ENCODE data around the gene CORO2A. TPM values are rescaled to one million over a fixed set of nuclear protein-coding genes. Genes with fewer than 3 reads are reported as not detected.

Gene CORO2A
- total RNA-seq, 1 donor from 2014 or later, result 5.1 TPM

DNA sequence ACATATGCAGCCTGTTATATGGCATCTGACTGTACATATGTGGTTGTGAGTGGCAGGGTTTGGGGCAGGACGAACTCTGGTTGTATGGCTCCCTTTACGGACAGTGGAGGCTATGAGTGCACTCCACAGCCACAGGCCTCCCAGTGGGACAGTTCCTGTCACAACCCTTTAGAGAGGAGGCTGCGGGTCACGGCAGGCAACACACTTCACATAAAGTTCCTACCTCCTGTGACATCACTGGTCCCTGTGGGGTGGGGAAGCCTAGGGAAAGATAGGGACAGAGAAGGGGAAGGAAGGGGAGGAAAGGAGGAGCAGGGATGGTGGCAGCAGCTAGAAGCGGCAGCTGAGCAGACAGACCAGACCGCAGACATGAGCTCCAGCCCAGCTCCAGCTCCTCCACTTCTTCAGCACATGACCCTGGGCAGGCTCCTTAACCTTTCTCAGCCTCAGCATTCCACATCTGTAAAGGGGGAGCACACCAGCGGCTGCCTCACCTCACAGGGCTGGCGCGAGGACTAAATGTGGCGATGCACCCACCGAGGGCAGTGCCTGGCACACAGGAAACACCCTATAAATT lies 27.4 kb upstream of the CORO2A start:
- DNase-seq, result no peak

DNA sequence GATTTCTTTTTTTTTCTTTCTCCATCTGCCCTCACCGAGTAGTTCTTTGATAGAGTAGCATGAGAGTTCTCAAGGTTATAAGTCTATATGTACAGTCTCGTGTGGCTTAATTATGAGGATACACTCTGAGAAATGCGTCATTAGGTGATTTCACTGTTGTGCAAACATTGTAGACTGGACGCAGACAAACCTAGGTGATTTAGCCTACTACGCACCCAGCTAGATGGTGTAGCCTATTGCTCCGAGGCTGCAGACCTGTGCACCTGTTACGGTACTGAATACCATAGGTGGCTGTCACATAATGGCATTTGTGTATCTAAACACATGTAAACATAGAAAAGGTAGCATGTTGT lies 26.9 kb upstream of the CORO2A start:
- DNase-seq, result no peak

DNA sequence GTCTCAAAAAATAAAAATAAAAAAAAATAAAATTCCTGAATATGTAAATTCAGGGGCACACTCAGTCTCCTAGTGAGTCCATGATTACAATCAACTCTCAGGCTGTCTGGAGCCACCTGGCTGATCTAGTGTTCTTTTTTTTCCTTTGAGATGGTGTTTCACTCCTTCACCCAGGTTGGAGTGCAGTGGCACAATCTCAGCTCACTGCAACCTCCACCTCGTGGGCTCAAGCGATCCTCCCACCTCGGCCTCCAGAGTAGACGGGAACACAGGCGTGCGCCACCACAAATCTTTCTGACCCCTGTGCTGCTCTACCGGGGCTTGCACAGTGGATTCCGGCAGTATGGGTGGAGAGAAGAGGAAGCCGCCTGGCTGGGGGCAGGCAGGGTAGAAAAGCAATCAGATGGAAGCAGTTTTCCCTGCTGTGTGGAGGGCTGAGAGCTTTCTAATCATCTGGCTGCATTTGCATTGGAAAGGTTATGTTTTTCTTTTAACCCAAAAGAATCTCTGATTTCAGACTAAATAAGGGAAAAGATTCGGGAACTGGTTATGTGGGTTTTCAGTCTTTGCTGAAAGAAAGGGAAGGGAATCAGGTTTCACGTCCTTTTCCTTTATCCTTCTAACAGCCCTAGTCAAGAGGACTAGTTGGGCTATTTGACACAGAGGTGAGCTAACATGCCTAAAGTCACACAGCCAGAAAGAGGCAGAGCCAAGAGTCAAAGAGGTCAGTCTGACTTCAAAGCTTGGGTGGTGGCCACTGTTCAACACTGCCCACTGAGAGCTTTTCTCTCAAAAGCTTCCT lies 26.3 kb upstream of the CORO2A start:
- no peak for DNase-seq

DNA sequence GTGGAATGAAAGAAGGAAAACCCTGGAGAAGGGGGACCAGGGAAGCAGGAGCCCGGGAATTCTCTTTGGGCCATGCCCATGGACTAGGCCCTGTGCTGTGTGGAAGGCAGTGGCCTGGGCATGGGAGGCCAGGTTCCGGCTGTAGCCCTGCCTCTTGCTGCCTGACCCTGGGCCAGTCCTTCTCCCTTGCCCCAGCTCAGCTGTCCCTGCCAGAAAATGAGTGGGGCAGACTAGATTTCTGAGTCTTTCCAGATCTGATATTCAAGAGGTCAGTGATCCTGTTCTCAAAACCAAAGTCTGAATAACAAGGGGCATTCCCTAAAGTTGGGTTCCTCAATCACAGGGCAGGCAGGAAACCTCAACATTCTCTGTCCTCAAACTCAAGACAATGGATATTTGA lies 24.8 kb upstream of the CORO2A start:
- DNase-seq, result no peak

DNA sequence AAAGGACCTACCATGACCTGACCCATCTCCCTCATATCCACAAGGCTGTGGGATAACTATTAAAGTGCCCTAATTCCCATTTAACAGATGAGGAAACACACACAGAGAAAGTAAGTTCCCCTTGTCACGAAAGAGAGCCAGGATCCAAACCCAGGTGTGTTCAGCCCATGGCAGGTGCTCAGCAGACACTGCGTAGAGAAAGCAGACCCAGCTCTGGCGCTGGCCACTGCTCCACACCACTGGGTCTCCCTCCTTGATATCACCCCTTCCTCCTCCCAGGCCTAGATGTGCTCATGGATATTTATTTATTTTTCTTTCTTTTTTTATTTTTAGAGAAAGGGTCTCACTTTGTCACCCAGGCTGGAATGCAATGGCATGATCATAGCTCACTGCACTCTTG lies 24.0 kb upstream of the CORO2A start:
- no peak for DNase-seq

DNA sequence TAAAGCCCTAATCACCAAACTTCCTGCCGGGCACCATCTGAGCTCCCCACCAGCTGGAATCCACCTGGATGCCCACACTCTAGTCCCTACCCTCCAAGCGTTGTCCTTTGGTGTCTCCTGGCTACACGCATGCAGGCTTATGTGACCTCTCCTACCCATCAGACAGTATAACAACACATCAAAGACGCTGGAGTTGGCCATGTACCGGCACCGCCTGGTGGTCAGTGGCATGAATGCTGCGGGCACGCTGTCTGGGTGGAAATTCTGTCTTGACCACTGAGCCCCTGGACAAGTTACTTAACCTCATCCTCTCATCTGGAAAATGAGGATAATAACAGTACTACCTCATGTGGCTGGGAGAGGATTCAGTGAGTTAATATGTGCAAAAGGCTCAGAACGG lies 23.4 kb upstream of the CORO2A start:
- no peak for DNase-seq

DNA sequence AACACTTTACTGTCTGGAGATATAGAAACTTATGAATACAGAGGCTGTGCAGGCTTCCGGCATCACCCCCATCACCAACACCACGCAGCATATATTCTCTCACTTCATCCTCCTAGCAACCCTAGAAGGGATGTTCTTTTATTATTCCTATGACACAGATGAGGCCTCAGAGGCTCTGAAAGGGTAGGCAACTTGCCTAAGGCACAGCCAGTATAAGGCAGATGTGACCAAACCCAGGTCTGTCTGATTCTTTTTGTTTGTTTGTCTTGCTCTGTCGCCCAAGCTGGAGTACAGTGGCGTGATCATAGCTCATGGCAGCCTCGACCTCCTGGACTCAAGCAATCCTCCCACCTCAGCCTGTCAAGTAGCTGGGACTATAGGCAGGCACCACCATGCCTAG lies 22.8 kb upstream of the CORO2A start:
- DNase-seq, result no peak

DNA sequence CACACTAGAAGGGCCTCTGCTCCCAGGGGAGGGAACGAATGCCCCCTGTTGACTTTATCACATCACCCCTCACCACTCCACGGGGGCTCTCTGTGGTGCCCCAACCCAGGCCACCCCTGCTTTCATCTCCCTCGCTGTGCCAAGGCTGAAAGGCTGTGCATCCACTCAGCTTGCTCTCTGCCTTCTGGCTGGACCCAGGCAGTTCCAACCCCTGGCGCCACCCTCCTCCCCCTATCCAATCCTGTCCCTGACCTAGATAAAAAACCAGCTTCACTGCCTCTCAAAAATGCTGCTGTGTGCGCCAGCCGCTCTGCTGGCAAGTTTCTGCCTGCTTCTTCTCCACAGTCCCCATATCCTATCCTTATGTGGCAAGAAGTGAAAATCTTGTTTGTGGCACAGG lies 22.4 kb upstream of the CORO2A start:
- DNase-seq, result peak; percentile 36

DNA sequence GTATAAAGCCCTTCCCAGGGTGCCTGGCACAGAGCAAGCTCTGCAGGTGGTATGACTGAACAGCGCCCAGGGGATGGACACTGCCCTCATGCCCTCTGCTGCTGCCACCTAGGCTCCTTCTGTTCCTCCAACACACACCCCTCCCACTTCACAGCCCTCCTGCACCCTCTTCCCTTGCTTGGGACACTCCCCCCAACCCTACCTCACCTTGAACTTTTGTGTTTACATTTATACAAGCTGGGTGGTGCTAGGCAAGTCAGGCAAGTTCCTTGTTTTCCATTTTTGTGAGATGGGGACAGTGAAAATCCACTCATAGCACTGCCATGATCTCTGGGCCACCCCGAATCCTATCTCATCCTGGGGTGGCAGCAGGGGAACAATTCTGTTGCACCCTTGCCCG lies 18.8 kb upstream of the CORO2A start:
- no peak for DNase-seq

DNA sequence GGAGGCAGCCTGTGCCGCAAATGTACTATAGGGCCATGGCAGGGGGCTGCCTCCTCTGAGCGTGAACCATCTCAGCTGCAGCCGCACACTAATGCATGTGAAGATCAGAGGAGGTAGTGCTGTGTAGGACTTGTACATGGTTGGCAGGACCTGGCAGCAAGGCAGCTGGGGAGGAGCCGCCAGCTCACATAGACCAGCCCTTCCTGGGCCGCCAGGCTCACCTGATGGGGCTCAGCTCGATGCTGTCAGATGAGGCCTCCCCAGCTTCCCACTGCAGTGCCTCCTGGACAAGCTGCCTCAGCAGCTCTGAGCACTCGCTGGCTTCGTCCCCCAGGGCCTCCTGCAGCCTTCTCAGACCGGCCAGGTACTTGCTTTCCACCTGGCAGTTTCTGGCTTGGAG lies 18.0 kb upstream of the CORO2A start:
- no peak for DNase-seq

DNA sequence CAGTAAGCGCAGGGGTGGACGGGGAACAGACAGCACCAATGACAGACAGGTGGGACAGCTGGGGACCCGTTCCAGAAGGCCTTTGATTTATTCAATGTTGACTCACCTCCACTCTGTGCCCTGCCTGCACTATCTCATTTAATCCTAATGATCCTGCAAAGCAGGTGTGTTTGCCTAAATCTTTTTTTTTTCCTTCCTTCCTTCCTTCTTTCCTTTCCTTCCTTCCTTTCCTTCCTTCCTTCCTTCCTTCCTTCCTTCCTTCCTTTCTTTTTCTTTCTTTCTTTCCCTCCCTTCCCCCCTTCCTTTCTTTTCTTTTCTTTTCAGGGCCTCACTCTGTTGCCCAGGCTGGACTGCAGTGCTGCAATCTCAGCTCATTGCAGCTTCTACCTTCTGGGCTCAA lies 17.1 kb upstream of the CORO2A start:
- no peak for DNase-seq

DNA sequence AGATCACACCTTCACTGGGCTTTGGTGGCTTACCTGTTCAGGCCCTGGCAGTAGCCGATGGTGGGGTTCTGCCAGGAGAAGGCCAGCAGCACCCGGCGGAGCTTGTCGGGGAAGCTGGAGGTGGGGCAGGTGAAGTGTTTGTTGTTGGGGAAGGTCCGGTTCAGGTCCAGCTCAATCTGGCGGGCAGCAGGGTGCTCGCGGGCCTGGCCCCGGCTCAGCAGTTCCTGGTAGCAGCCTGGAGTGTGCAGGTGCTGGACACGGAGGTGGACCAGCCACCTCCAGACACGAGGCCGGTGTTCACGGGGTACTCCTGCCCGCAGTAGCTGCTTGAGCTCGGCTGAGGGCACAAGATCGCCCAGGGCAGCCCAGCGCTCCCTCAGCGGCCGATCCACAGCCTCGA lies 16.2 kb upstream of the CORO2A start:
- no peak for DNase-seq

DNA sequence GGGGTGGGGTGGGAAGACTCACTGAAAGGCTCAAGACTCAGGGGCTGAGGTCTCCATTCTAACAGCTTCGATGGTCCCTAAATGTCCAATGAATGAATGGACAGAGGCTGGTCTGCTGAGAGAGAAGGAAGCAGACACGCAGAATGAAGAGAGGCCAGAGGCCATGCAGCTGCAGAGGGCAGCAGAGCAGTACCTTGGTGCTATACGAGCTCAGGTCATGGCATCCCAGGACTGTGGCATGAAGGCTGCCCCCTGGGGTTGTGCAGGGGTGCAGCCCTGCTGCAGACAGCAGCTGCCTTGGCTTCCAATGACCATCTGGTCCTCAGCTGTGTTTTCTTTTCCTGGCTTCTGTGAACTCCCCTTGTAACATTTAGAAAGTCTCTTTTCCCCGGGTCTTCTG lies 15.2 kb upstream of the CORO2A start:
- DNase-seq, result no peak

DNA sequence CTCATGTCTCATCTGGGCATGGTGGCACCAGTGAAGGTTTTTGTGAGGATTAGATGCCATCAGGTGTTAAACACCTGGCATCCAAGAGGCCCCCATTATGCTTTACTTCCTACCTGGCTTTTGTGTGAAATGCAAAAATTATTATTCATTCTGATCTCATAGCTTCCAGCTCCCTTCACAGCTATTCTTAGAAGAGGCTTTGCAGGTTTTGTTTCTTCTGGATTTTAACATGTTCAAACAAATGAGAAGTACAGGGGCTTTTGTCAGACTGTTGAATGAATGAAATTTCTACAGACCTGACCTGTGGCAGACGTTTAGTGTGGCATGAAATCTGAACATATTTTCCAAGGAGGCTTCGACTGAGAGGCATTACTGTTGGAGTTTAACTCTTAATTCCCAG lies 14.3 kb upstream of the CORO2A start:
- no peak for DNase-seq

DNA sequence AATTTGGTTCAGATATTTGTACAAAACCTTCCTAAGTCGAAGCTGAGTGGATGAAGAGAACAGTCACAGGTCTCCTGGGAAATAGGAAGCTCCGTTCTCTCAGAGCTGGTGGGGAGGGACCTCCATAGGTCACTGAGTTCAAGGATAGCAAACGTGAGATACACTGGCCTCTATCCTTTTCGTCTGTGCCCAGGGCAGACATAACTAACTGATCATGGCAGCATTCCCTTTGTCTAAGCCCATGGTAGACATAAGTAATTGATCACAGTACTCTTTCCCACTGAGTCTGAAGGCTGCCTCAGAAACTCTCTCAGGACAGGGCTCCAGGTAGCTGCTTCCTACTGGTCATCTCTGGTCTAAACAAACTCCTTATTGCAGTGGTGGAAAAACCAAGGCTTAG lies 12.3 kb upstream of the CORO2A start:
- no peak for DNase-seq

DNA sequence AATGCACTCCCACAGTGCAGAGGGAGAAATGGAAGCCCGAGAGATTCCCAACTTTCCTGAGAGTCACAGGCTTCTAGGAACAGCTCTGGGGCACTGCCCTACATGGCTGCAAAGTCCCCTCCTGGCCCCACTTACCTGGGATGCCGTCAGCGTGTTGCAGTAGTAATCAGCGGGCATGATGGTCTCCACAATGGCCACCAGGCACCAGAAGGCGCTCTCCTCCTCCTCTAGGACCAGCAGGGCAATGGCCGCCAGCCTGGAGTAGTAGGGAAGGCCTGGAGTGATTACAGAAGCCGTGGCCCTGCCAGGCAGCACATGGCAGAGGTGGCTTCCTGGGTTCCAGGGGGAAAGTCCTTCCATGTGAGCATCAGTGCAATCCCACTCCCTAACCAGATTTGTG lies 10.7 kb upstream of the CORO2A start:
- no peak for DNase-seq

DNA sequence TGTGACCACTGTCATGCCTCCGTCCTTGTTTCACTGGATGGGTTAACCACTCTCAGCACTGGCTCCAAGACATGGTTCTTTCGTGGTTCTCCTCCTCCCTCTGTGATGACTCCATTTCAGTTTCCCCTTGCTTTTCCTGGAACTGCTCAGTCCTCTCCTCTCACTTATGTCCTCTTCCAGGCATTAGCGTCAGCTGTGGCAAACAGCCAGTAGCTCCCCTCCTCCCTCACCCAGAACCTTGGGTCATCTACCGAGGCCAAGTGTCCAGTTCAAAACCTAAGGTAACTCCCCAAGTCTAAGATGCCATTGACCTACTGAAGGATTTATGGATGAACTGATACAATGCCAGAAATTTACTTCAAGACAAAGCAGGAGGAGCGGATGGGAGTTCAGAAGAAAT lies 9.8 kb upstream of the CORO2A start:
- no peak for DNase-seq

DNA sequence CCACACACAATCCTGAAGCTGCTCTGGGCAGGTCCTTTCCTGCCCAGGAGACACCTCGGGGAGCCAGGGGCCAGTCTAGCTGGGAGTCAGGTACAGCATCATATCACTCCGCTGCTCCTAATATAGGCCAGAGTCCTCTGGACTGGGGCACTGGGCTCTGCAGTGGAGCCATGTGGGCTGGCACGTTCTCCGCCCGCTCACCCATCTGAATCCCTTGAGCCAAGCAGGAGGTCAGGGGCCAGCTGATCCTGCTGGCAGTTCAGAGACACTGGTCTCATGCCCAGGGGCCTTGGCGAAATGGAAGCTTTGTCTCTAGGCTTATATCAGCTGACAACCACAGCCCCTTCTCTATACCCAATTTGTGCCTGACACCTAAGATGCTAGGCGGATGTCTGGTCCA lies 9.3 kb upstream of the CORO2A start:
- no peak for DNase-seq

DNA sequence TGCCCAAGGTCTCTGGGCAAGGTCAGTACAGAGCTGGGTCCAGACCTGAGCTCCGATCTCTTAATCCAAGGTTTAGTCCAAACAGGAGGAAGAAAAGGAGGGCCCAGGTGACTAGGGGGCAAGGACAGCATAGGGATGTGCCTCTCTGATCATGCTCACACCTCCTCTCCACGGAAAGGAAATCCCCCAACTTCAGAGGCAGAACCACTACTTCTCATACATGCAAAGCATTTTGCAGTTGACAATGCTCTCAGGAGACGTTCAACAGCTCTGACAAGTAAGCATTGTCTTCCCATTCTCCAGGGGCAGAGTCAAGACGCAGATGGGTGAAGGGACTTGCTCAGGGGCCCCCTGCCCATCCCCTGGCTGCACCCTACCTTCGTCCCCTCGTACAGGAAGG lies 8.7 kb upstream of the CORO2A start:
- no peak for DNase-seq

DNA sequence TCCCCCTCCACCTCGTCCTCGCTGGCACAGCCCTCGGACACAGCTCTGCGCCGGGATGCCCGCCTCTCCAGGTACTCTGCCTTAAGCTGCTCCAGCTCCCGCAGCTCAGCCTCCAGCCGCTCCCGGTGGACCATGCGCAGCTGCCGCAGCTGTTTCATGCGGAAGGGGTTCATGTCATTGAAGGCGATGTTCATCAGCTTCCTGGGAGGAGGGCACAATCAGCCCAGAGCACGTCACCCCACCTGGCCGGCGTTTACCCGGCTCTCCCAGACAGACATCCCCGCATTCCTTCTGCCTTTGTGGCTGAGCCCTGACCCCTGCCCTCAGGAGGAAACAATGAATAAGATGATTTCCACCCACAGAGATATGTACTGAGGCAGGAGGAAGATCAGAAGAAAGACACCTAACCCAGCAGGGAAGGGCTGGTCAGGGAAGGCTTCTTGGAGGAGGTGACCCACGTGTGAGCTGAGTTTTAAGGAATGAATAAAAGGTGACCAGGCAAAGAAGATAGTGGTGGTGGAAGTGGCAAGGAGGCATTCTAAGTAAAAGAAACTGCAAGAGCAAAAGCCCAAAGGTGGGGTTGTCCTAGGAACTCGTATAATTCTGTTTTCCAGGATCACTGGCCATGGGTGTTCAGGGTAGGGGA lies 7.1 kb upstream of the CORO2A start:
- DNase-seq, result no peak

DNA sequence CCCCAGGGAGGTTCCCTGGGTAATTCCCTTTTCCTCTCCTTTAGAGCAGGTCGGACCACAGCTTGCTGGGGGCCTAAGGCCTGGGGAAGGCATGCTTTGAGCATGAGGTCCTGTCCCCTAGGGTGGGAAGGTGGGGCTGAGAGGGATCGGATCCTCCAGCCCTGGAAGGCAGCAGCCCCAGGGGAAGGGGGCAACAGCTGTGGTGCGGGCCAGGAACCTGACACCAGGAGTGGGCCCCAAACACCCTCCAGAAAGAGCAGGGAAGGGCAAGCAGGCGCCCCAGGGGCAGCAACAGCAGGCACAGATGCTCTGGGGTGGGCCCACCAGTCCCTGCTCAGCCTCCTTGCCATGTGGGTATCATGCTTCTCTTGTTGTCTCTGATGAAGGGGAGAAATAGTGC lies 3.2 kb upstream of the CORO2A start:
- DNase-seq, result no peak

DNA sequence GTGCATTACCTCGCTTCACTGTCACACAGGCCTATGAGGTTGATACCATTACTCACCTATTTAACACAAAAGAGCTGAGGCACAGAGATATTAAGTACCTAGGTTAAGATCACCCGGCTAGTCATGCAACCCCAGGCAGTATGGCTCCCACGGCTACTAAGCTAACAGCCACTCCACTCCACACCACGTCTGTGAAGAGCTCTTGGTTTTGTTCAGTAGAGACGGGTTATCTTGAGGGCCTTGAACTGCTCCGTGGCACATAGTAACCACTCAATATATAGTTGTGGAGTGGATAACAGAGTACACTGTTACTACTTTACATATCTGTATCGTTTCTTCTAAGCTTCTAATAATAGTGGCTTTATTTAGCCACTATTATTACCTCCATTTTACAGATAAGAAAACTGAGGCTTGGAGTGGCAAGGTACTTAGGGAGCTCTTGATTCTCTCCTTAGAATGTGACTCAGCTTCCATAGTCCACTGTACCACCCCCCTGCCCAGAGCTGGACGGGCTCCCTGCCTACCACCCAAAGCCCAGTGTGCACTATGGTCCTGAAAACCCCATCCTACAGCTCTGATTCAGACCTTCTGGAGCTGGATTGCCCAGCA lies 1.0 kb upstream of the CORO2A start:
- no peak for DNase-seq

DNA sequence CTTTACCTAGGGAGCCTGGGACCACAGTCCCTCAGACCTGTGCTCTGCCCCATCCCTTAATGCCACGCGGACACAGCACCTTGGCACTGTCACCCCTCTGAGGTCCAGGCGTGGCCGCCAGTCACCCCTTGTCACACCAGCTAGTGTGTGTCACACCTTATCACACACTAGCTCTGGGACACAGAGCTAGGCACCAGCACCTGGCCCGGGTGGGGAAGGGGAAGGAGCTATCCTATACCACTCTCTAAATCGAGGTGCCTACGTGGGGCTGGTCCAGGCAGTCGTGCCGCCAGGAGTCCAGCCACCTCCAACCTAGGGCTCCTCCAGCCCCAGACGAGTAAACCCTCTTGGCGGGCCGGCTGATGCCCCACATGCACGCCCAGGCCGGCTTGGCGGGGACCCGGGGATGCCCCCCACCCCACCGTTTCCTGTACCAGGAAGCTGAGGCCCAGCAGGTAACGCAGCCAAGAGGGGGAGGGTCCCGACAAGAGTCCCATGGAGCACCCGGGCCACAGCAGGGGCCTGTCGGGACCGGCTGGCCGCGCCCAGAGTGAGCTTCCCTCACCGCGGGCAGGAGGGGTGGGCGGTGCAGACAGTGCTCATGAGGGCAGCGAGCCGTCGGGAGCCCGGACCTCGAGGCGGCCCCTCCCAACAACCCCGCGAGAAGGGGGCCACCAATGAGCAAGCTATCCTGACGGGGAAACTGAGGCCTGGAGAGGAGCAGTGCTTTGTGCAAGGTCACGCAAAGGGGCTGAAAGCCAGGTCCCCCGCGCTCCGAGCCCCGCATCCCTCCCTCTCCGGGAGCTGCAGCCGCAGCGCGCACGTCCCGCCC lies 550 bp downstream of the CORO2A start:
- DNase-seq, result peak; percentile 5

All from occipital lobe (tissue), 2 donors.